ENCODE measurements around the gene GTF3A.

The GTF3A gene

GRCh38 chr13:27404680-27405079 lies 19.7 kb upstream of the GTF3A start:
- no peak overlapping the region for H3K27ac ChIP-seq (ENCODE audit: insufficient read depth, low read length, poor library complexity, severe bottlenecking)
- DNase-seq = no peak
- peaks cover 3% of the 10 kb centered on the region for H3K27me3 ChIP-seq (replicated peaks; ENCODE audit: control insufficient read depth, insufficient read depth, low read length, poor library complexity, severe bottlenecking)
- H3K36me3 ChIP-seq (ENCODE audit: control insufficient read depth, insufficient read depth, low read length) = no peaks in the 10 kb centered on the region
- no peak overlapping the region for H3K4me3 ChIP-seq (ENCODE audit: insufficient read depth, low read depth, low read length, poor library complexity, severe bottlenecking)
- no peaks in the 10 kb centered on the region for H3K9me3 ChIP-seq (ENCODE audit: control insufficient read depth, low read length)
- peaks cover 3% of the 10 kb centered on the region for H3K4me1 ChIP-seq (ENCODE audit: control insufficient read depth, insufficient read depth, low read length, poor library complexity, severe bottlenecking)

GRCh38 chr13:27405546-27406134 lies 18.8 kb upstream of the GTF3A start:
- Histone ChIP-seq H3K27me3 (replicated peaks; ENCODE audit: control insufficient read depth, insufficient read depth, low read length, poor library complexity, severe bottlenecking) (peaks cover 3% of the 10 kb centered on the region), H3K36me3 (ENCODE audit: control insufficient read depth, insufficient read depth, low read length) (no peaks in the 10 kb centered on the region), H3K27ac (ENCODE audit: insufficient read depth, low read length, poor library complexity, severe bottlenecking) (no peak overlapping the region), H3K9me3 (ENCODE audit: control insufficient read depth, low read length) (no peaks in the 10 kb centered on the region), H3K4me1 (ENCODE audit: control insufficient read depth, insufficient read depth, low read length, poor library complexity, severe bottlenecking) (peaks cover 3% of the 10 kb centered on the region), H3K4me3 (ENCODE audit: insufficient read depth, low read depth, low read length, poor library complexity, severe bottlenecking) (no peak overlapping the region)
- no peak for DNase-seq

GRCh38 chr13:27406178-27406939 lies 18.1 kb upstream of the GTF3A start:
- Histone ChIP-seq H3K27me3 (replicated peaks; ENCODE audit: control insufficient read depth, insufficient read depth, low read length, poor library complexity, severe bottlenecking) (peaks cover 3% of the 10 kb centered on the region), H3K4me3 (ENCODE audit: insufficient read depth, low read depth, low read length, poor library complexity, severe bottlenecking) (no peak overlapping the region), H3K9me3 (ENCODE audit: control insufficient read depth, low read length) (no peaks in the 10 kb centered on the region), H3K4me1 (ENCODE audit: control insufficient read depth, insufficient read depth, low read length, poor library complexity, severe bottlenecking) (peaks cover 3% of the 10 kb centered on the region), H3K27ac (ENCODE audit: insufficient read depth, low read length, poor library complexity, severe bottlenecking) (no peak overlapping the region), H3K36me3 (ENCODE audit: control insufficient read depth, insufficient read depth, low read length) (no peaks in the 10 kb centered on the region)
- DNase-seq = peak in 1 of 3 donors; percentile 11

- peaks cover 3% of the 10 kb centered on the region for H3K27me3 ChIP-seq (replicated peaks; ENCODE audit: control insufficient read depth, insufficient read depth, low read length, poor library complexity, severe bottlenecking)
These were observed 16.3 kb upstream of the GTF3A start for GRCh38 chr13:27408074-27408473.

GRCh38 chr13:27409013-27409412 lies 15.4 kb upstream of the GTF3A start:
- Histone ChIP-seq H3K27me3 (replicated peaks; ENCODE audit: control insufficient read depth, insufficient read depth, low read length, poor library complexity, severe bottlenecking) (peaks cover 3% of the 10 kb centered on the region), H3K36me3 (ENCODE audit: control insufficient read depth, insufficient read depth, low read length) (no peaks in the 10 kb centered on the region), H3K27ac (ENCODE audit: insufficient read depth, low read length, poor library complexity, severe bottlenecking) (no peak overlapping the region), H3K9me3 (ENCODE audit: control insufficient read depth, low read length) (no peaks in the 10 kb centered on the region), H3K4me3 (ENCODE audit: insufficient read depth, low read depth, low read length, poor library complexity, severe bottlenecking) (no peak overlapping the region), H3K4me1 (ENCODE audit: control insufficient read depth, insufficient read depth, low read length, poor library complexity, severe bottlenecking) (peaks cover 3% of the 10 kb centered on the region)
- DNase-seq = no peak

More at GRCh38 chr13:27408074-27408473, 16.3 kb upstream of the GTF3A start:
- no peak overlapping the region for H3K27ac ChIP-seq (ENCODE audit: insufficient read depth, low read length, poor library complexity, severe bottlenecking)
- H3K9me3 ChIP-seq (ENCODE audit: control insufficient read depth, low read length) = no peaks in the 10 kb centered on the region
- no peak for DNase-seq
- H3K4me1 ChIP-seq (ENCODE audit: control insufficient read depth, insufficient read depth, low read length, poor library complexity, severe bottlenecking) = peaks cover 3% of the 10 kb centered on the region
- H3K4me3 ChIP-seq (ENCODE audit: insufficient read depth, low read depth, low read length, poor library complexity, severe bottlenecking) = no peak overlapping the region
- H3K36me3 ChIP-seq (ENCODE audit: control insufficient read depth, insufficient read depth, low read length) = no peaks in the 10 kb centered on the region

- H3K4me3 ChIP-seq (ENCODE audit: insufficient read depth, low read depth, low read length, poor library complexity, severe bottlenecking) = no peak overlapping the region
- DNase-seq = no peak
- H3K4me1 ChIP-seq (ENCODE audit: control insufficient read depth, insufficient read depth, low read length, poor library complexity, severe bottlenecking) = peaks cover 3% of the 10 kb centered on the region
- no peaks in the 10 kb centered on the region for H3K36me3 ChIP-seq (ENCODE audit: control insufficient read depth, insufficient read depth, low read length)
- peaks cover 3% of the 10 kb centered on the region for H3K27me3 ChIP-seq (replicated peaks; ENCODE audit: control insufficient read depth, insufficient read depth, low read length, poor library complexity, severe bottlenecking)
- no peak overlapping the region for H3K27ac ChIP-seq (ENCODE audit: insufficient read depth, low read length, poor library complexity, severe bottlenecking)
- H3K9me3 ChIP-seq (ENCODE audit: control insufficient read depth, low read length) = no peaks in the 10 kb centered on the region
These were observed 13.1 kb upstream of the GTF3A start for GRCh38 chr13:27411341-27411740.

GRCh38 chr13:27415116-27415515 lies 9.3 kb upstream of the GTF3A start:
- Histone ChIP-seq H3K27me3 (replicated peaks; ENCODE audit: control insufficient read depth, insufficient read depth, low read length, poor library complexity, severe bottlenecking) (no peaks in the 10 kb centered on the region), H3K9me3 (ENCODE audit: control insufficient read depth, low read length) (no peaks in the 10 kb centered on the region), H3K4me3 (ENCODE audit: insufficient read depth, low read depth, low read length, poor library complexity, severe bottlenecking) (no peak overlapping the region), H3K4me1 (ENCODE audit: control insufficient read depth, insufficient read depth, low read length, poor library complexity, severe bottlenecking) (no peaks in the 10 kb centered on the region), H3K27ac (ENCODE audit: insufficient read depth, low read length, poor library complexity, severe bottlenecking) (no peak overlapping the region), H3K36me3 (ENCODE audit: control insufficient read depth, insufficient read depth, low read length) (no peaks in the 10 kb centered on the region)
- DNase-seq = no peak

- Histone ChIP-seq H3K27me3 (replicated peaks; ENCODE audit: control insufficient read depth, insufficient read depth, low read length, poor library complexity, severe bottlenecking) (no peaks in the 10 kb centered on the region), H3K27ac (ENCODE audit: insufficient read depth, low read length, poor library complexity, severe bottlenecking) (no peak overlapping the region), H3K4me3 (ENCODE audit: insufficient read depth, low read depth, low read length, poor library complexity, severe bottlenecking) (no peak overlapping the region), H3K4me1 (ENCODE audit: control insufficient read depth, insufficient read depth, low read length, poor library complexity, severe bottlenecking) (peaks cover 5% of the 10 kb centered on the region), H3K36me3 (ENCODE audit: control insufficient read depth, insufficient read depth, low read length) (no peaks in the 10 kb centered on the region), H3K9me3 (ENCODE audit: control insufficient read depth, low read length) (no peaks in the 10 kb centered on the region)
- no peak for DNase-seq
These were observed 5.1 kb upstream of the GTF3A start for GRCh38 chr13:27419328-27419727.

GRCh38 chr13:27421101-27421871 lies 3.1 kb upstream of the GTF3A start:
- Histone ChIP-seq H3K27me3 (replicated peaks; ENCODE audit: control insufficient read depth, insufficient read depth, low read length, poor library complexity, severe bottlenecking) (no peaks in the 10 kb centered on the region), H3K36me3 (ENCODE audit: control insufficient read depth, insufficient read depth, low read length) (no peaks in the 10 kb centered on the region), H3K4me3 (ENCODE audit: insufficient read depth, low read depth, low read length, poor library complexity, severe bottlenecking) (no peak overlapping the region), H3K27ac (ENCODE audit: insufficient read depth, low read length, poor library complexity, severe bottlenecking) (no peak overlapping the region), H3K4me1 (ENCODE audit: control insufficient read depth, insufficient read depth, low read length, poor library complexity, severe bottlenecking) (peaks cover 18% of the 10 kb centered on the region), H3K9me3 (ENCODE audit: control insufficient read depth, low read length) (no peaks in the 10 kb centered on the region)
- DNase-seq = no peak

- Histone ChIP-seq H3K4me3 (ENCODE audit: insufficient read depth, low read depth, low read length, poor library complexity, severe bottlenecking) (no peak overlapping the region), H3K36me3 (ENCODE audit: control insufficient read depth, insufficient read depth, low read length) (peaks cover 7% of the 10 kb centered on the region), H3K4me1 (ENCODE audit: control insufficient read depth, insufficient read depth, low read length, poor library complexity, severe bottlenecking) (peaks cover 38% of the 10 kb centered on the region), H3K9me3 (ENCODE audit: control insufficient read depth, low read length) (no peaks in the 10 kb centered on the region), H3K27me3 (replicated peaks; ENCODE audit: control insufficient read depth, insufficient read depth, low read length, poor library complexity, severe bottlenecking) (no peaks in the 10 kb centered on the region), H3K27ac (ENCODE audit: insufficient read depth, low read length, poor library complexity, severe bottlenecking) (no peak overlapping the region)
- DNase-seq = no peak
These were observed 1.1 kb upstream of the GTF3A start for GRCh38 chr13:27423333-27423732.
